Immature natural killer cell (primary cell): Measurements from ENCODE around the gene PSMD7. TPM values are rescaled to one million over a fixed set of nuclear protein-coding genes. Genes with fewer than 3 reads are reported as not detected.

ENCODE experiments used
- DNase-seq, 3 donors: peaks; one replicate each; pipeline ENCODE4 v3.0.0; 2022; ENCODE audit warnings: mixed read lengths in 1 of 3
- H3K27ac Mint-ChIP-seq, 6 donors: one replicate each; pipeline ENCODE4 v1.8.0; 2020; ENCODE audit warnings: mixed read lengths in 6 of 6, mild to moderate bottlenecking in 5 of 6, inconsistent platforms in 4 of 6, moderate library complexity in 3 of 6
- H3K27me3 Mint-ChIP-seq, 3 donors: one replicate each; pipeline ENCODE4 v1.8.0; 2020 to 2021; ENCODE audit warnings: low read depth in 3 of 3, mild to moderate bottlenecking in 3 of 3, mixed read lengths in 3 of 3, moderate library complexity in 3 of 3, inconsistent platforms in 1 of 3
- H3K36me3 Mint-ChIP-seq, 3 donors: one replicate each; pipeline ENCODE4 v1.8.0; 2020; ENCODE audit warnings: mixed read lengths in 3 of 3, inconsistent platforms in 2 of 3, mild to moderate bottlenecking in 2 of 3
- H3K4me1 Mint-ChIP-seq, 2 donors: one replicate each; pipeline ENCODE4 v1.8.0; 2020; ENCODE audit warnings: inconsistent platforms in 2 of 2, mild to moderate bottlenecking in 2 of 2, mixed read lengths in 2 of 2, moderate library complexity in 1 of 2
- H3K4me3 Mint-ChIP-seq, 5 donors: one replicate each; pipeline ENCODE4 v1.8.0; 2020; ENCODE audit warnings: mild to moderate bottlenecking in 5 of 5, mixed read lengths in 5 of 5, inconsistent platforms in 3 of 5, moderate library complexity in 3 of 5
- H3K9me3 Mint-ChIP-seq, 6 donors: one replicate each; pipeline ENCODE4 v1.8.0; 2020; ENCODE audit warnings: mild to moderate bottlenecking in 6 of 6, mixed read lengths in 6 of 6, inconsistent platforms in 4 of 6, moderate library complexity in 3 of 6
- polyA plus RNA-seq, 3 donors: library from polyadenylated mRNA; unstranded; fragments of 300-500 nt; fragmentation: Illumina TruSeq; gene quantifications; one replicate each; pipeline ENCODE4 v1.2.3, GENCODE V29; 2021

Gene PSMD7
- polyA plus RNA-seq, result 100 to 1,000 TPM; 106 to 128 (median 124) TPM

DNA sequence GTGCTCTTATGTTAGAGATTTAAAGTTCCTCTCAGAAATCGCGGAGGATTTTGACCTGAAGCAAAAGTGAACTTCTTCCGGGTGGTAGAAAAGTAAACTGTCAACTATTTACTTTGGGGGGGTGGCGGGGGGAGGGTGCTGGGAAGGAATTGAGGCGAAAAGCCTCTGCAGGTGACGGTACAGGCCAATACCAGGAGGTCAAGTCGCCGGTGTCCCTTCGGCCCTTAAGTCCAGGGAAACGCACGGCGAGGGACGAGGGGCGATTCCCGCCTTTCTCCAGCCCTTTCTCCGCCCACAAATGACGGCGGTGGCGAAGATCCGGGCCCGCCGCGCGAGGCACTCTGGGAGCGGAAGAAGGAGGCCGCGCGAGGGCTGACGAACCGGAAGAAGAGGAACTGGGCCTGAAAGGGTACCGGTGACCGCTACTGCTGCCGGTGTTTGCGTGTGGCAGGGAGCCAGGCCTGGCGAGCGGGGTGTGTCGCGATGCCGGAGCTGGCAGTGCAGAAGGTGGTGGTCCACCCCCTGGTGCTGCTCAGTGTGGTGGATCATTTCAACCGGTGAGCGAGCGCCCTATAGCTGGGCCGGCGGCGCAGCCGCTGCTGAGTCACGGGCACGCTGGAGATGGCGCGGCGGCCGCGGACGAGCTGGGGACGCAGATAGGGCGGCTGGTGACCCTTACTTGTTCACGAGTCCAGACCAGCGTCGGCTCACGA is at the start of gene PSMD7:
PSMD7 (plus strand) TSS at position 383 of the 713 bp plus-strand sequence; CDS start at position 484, 101 bp downstream.
- Mint-ChIP-seq H3K27me3 (peaks cover 4 to 11% (median 8%) of the 10 kb centered on the region in 3 donors), H3K36me3 (peaks cover 0 to 13% (median 0%) of the 10 kb centered on the region in 3 donors), H3K4me3 (peak within 1 kb of the TSS; percentile 91 to 95 (median 94)), H3K4me1 (peaks cover 40 to 53% of the 10 kb centered on the region in 2 donors), H3K27ac (peak within 1 kb of the TSS; percentile 92 to 98 (median 96)), H3K9me3 (no peaks in the 10 kb centered on the region)
- peak; percentile 88 to 89 (median 88) for DNase-seq

DNA sequence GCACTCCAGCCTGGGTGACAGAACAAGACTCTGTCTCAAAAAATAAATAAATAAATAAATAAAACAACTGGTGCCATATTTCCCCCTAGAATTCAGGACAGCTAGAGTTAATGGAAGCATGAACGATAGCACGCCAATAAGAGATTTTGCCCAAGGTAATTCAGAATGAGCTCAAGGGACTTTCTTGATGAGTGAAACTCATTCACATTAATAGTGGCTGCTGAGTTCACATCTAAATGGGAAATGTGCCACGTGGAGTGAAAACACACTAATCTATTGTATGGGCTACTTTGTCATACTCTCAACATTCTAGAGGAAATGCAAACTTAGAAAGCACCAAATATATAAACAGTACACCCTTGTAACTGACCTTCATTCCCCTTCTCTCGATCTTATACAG is 47.4 kb upstream of the PSMD7 start:
- H3K27me3 Mint-ChIP-seq, result peaks cover 2 to 5% (median 4%) of the 10 kb centered on the region in 3 donors
- H3K4me3 Mint-ChIP-seq, result no peak overlapping the region
- no peaks in the 10 kb centered on the region for H3K4me1 Mint-ChIP-seq
- H3K36me3 Mint-ChIP-seq, result no peaks in the 10 kb centered on the region
- H3K9me3 Mint-ChIP-seq, result no peaks in the 10 kb centered on the region
- DNase-seq, result no peak
- H3K27ac Mint-ChIP-seq, result no peak overlapping the region

DNA sequence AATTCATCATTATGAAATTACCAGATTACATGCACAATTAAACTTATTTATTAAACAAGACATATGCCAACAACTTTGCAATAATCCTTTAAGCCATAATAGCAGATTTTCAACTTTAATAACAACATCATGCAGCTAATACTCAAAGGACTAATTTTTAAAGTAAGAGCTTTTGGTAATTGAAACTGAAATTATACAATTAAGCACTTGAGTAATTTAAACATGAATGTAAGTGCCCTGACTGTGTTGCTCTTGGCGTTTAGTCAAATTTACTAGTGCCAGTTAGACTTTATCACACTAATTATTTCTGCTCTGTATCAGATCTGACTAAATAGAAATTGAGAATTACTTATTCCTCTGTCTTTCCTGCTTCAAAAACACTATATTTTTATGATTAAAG is 46.8 kb upstream of the PSMD7 start:
- H3K27ac Mint-ChIP-seq, result no peak overlapping the region
- no peaks in the 10 kb centered on the region for H3K4me1 Mint-ChIP-seq
- no peak overlapping the region for H3K4me3 Mint-ChIP-seq
- no peaks in the 10 kb centered on the region for H3K9me3 Mint-ChIP-seq
- H3K27me3 Mint-ChIP-seq, result peaks cover 2 to 5% (median 4%) of the 10 kb centered on the region in 3 donors
- no peak for DNase-seq
- no peaks in the 10 kb centered on the region for H3K36me3 Mint-ChIP-seq

- Mint-ChIP-seq H3K4me3 (no peak overlapping the region), H3K27ac (no peak overlapping the region), H3K36me3 (no peaks in the 10 kb centered on the region), H3K9me3 (no peaks in the 10 kb centered on the region), H3K4me1 (no peaks in the 10 kb centered on the region), H3K27me3 (peaks cover 4 to 7% (median 4%) of the 10 kb centered on the region in 3 donors)
- no peak for DNase-seq
Observed at GRCh38 chr16:74252329-74252728, 44.3 kb upstream of the PSMD7 start.

DNA sequence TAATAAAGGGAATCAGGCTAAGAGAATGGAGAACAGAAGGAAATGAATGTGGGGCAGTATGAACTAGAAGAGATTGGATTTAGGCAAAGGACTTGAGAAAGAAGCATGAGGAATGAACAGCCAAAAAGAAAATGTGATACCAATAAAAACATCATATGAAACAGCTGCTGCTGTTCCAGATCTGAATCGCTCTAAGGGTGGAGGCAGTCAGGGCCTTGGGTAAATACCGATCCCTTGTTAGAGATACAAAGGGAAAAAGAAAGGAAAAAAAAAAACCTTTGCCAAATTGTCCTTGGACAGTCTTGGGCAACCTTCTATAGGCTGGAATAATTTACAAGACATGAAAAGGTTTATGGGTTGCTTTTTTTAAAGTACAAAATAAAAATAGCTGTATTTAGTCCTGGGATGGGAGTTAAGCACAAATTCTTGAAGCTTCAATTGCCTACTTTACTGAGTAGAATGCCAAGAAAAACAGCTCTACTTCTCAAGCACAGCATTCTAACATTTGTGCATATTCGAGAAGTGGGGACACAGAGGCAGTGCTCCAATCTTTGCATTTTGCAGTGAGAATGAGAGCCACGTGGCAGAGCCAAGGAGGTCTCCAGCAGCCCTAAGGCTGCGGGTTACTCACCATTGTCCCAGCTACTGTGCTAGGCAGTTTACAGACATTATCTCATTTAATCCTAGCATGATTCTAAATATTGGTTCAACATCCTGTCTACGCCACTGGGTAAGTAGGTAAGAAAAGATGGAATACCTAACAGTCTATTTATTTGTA is 43.3 kb upstream of the PSMD7 start:
- no peak for DNase-seq
- H3K27me3 Mint-ChIP-seq, result peaks cover 4 to 5% (median 4%) of the 10 kb centered on the region in 3 donors
- H3K36me3 Mint-ChIP-seq, result no peaks in the 10 kb centered on the region
- H3K4me1 Mint-ChIP-seq, result no peaks in the 10 kb centered on the region
- H3K4me3 Mint-ChIP-seq, result no peak overlapping the region
- no peak overlapping the region for H3K27ac Mint-ChIP-seq
- no peaks in the 10 kb centered on the region for H3K9me3 Mint-ChIP-seq

DNA sequence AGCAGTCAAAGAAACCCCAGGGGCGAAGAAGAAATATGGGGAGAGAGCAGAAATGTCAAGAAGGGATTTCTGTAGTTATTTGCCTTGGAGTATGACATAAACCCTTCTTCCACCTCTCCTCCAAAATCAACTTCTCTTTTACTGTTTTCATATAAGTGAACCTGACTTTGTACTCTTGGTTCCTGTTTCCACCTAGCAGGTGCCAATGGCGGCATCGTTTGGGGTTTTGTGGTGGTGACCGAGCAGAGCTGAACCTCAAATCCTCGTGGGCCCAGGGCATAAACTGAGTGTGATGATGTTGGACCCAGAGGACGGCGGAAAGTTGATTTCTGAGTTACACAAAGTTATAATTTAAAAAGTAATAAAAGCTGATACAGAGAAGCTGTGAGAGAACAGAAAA is 39.6 kb upstream of the PSMD7 start:
- DNase-seq, result no peak
- peaks cover 1 to 12% (median 4%) of the 10 kb centered on the region in 3 donors for H3K27me3 Mint-ChIP-seq

GRCh38 chr16:74261068-74261467 is 35.5 kb upstream of the PSMD7 start:
- DNase-seq, result no peak
- no peaks in the 10 kb centered on the region for H3K4me1 Mint-ChIP-seq
- no peaks in the 10 kb centered on the region for H3K9me3 Mint-ChIP-seq
- H3K27me3 Mint-ChIP-seq, result peaks cover 0 to 9% (median 6%) of the 10 kb centered on the region in 3 donors
- no peaks in the 10 kb centered on the region for H3K36me3 Mint-ChIP-seq
- H3K27ac Mint-ChIP-seq, result no peak overlapping the region
- H3K4me3 Mint-ChIP-seq, result no peak overlapping the region

More for the DNA sequence above, 39.6 kb upstream of the PSMD7 start:
- no peaks in the 10 kb centered on the region for H3K9me3 Mint-ChIP-seq
- H3K36me3 Mint-ChIP-seq, result no peaks in the 10 kb centered on the region
- H3K4me1 Mint-ChIP-seq, result no peaks in the 10 kb centered on the region
- H3K4me3 Mint-ChIP-seq, result no peak overlapping the region
- H3K27ac Mint-ChIP-seq, result no peak overlapping the region

- no peaks in the 10 kb centered on the region for H3K36me3 Mint-ChIP-seq
- H3K27me3 Mint-ChIP-seq, result peaks cover 5 to 8% (median 6%) of the 10 kb centered on the region in 3 donors
- H3K4me3 Mint-ChIP-seq, result no peak overlapping the region
- no peaks in the 10 kb centered on the region for H3K4me1 Mint-ChIP-seq
- no peaks in the 10 kb centered on the region for H3K9me3 Mint-ChIP-seq
- no peak for DNase-seq
- no peak overlapping the region for H3K27ac Mint-ChIP-seq
Observed at GRCh38 chr16:74264811-74265210, 31.8 kb upstream of the PSMD7 start.

DNA sequence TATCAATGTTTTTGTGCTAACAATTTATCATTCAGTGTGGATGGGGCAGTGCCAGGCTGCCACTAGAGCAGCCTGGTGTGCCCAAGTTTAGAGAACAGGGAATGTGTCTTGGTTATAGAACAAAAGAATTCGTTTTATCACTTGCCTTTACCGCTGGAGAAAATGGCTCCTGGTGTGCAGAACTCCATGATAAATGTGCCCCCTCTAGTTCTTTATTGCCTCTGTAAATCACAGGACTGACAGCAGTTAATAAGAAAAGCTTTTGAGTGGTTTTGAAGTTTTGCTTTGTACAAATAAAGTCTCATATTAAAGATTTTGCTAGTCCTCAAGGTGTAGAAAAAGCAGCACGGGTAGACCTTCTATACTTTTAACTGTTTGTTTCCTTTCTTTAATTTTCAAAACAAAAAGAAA is 28.2 kb upstream of the PSMD7 start:
- Mint-ChIP-seq H3K27ac (no peak overlapping the region), H3K36me3 (no peaks in the 10 kb centered on the region), H3K9me3 (no peaks in the 10 kb centered on the region), H3K4me3 (no peak overlapping the region), H3K27me3 (peaks cover 0 to 8% (median 6%) of the 10 kb centered on the region in 3 donors), H3K4me1 (no peaks in the 10 kb centered on the region)
- DNase-seq, result no peak

- no peaks in the 10 kb centered on the region for H3K36me3 Mint-ChIP-seq
- no peak overlapping the region for H3K4me3 Mint-ChIP-seq
- no peaks in the 10 kb centered on the region for H3K9me3 Mint-ChIP-seq
- peaks cover 3 to 10% (median 4%) of the 10 kb centered on the region in 3 donors for H3K27me3 Mint-ChIP-seq
- H3K4me1 Mint-ChIP-seq, result no peaks in the 10 kb centered on the region
- DNase-seq, result no peak
- no peak overlapping the region for H3K27ac Mint-ChIP-seq
Observed at GRCh38 chr16:74271872-74272271, 24.7 kb upstream of the PSMD7 start.

DNA sequence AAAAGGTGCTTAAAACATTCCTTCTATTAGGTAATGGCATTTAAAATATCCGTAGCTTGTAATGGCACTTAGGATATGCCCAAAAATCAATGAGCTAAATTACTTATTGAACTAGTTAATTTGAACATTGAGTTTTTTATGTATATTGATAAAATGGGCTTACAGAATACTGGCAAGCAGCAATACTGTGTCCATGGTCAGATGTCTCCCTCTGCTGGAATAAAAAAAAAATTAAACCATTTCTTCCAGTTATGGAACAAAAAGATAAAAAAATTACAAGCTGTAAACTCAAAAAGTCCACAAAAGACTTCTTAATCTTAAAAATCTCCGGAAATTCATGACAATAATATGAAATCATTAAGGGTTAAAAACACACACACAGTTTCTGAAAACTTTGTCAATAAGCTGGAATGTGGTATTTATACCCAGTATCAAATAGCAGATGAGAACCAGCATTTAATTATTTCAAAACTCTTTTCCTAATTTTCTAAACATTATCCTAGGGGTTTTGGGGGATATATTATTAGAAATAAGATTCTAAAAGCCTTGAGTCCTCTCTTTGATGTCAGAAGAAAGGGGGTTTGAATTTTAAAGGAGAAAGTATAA is 21.5 kb upstream of the PSMD7 start:
- Mint-ChIP-seq H3K27me3 (peaks cover 4 to 7% (median 6%) of the 10 kb centered on the region in 3 donors), H3K4me1 (no peaks in the 10 kb centered on the region), H3K4me3 (no peak overlapping the region), H3K36me3 (peaks cover 5 to 6% (median 6%) of the 10 kb centered on the region in 3 donors), H3K27ac (no peak overlapping the region), H3K9me3 (peaks cover 0 to 10% (median 6%) of the 10 kb centered on the region in 6 donors)
- no peak for DNase-seq

GRCh38 chr16:74275711-74276110 is 20.9 kb upstream of the PSMD7 start:
- DNase-seq, result no peak
- peaks cover 4 to 6% (median 5%) of the 10 kb centered on the region in 3 donors for H3K27me3 Mint-ChIP-seq
- H3K27ac Mint-ChIP-seq, result no peak overlapping the region
- H3K4me1 Mint-ChIP-seq, result no peaks in the 10 kb centered on the region
- H3K36me3 Mint-ChIP-seq, result peaks cover 5 to 6% (median 6%) of the 10 kb centered on the region in 3 donors
- no peak overlapping the region for H3K4me3 Mint-ChIP-seq
- H3K9me3 Mint-ChIP-seq, result peaks cover 0 to 10% (median 6%) of the 10 kb centered on the region in 6 donors

GRCh38 chr16:74277974-74278373 is 18.6 kb upstream of the PSMD7 start:
- peaks cover 0 to 10% (median 6%) of the 10 kb centered on the region in 6 donors for H3K9me3 Mint-ChIP-seq
- no peak for DNase-seq
- H3K27ac Mint-ChIP-seq, result no peak overlapping the region
- no peak overlapping the region for H3K4me3 Mint-ChIP-seq
- H3K36me3 Mint-ChIP-seq, result peaks cover 5 to 6% (median 6%) of the 10 kb centered on the region in 3 donors
- H3K4me1 Mint-ChIP-seq, result no peaks in the 10 kb centered on the region
- peaks cover 4 to 6% (median 5%) of the 10 kb centered on the region in 3 donors for H3K27me3 Mint-ChIP-seq

GRCh38 chr16:74279266-74279665 is 17.3 kb upstream of the PSMD7 start:
- H3K27ac Mint-ChIP-seq, result no peak overlapping the region
- no peak for DNase-seq
- H3K36me3 Mint-ChIP-seq, result peaks cover 5 to 6% (median 6%) of the 10 kb centered on the region in 3 donors
- no peak overlapping the region for H3K4me3 Mint-ChIP-seq
- no peaks in the 10 kb centered on the region for H3K4me1 Mint-ChIP-seq
- H3K9me3 Mint-ChIP-seq, result peaks cover 0 to 10% (median 6%) of the 10 kb centered on the region in 6 donors
- H3K27me3 Mint-ChIP-seq, result peaks cover 2 to 6% (median 5%) of the 10 kb centered on the region in 3 donors
